Measurements from ENCODE around the gene KIT.

GRCh38 chr4:54708339-54709279, 50.9 kb downstream of the KIT start:
- TF ChIP-seq ATF2 (IDR thresholded peaks at IDR 0.05; ENCODE audit: low read length) (no peak), MAX (IDR thresholded peaks at IDR 0.05; ENCODE audit: low read depth, low read length) (no peak), CTCF (IDR thresholded peaks at IDR 0.05 in 2 of 3, conservative IDR thresholded peaks at IDR 0.05 in 1 of 3; ENCODE audit: control insufficient read depth in 2 of 3, extremely low read depth in 1 of 3, insufficient read depth in 1 of 3, low read depth in 3 of 3, low read length in 3 of 3) (no peak), WRNIP1 (IDR thresholded peaks at IDR 0.05; ENCODE audit: borderline replicate concordance, low read depth, low read length) (no peak), BHLHE40 (IDR thresholded peaks at IDR 0.05; ENCODE audit: borderline replicate concordance in 1 of 2, low read depth in 2 of 2, low read length in 1 of 2) (no peak), TARDBP (IDR thresholded peaks at IDR 0.05; ENCODE audit: borderline replicate concordance) (no peak), E4F1 (IDR thresholded peaks at IDR 0.05; ENCODE audit: borderline replicate concordance, partially characterized antibody) (no peak), HCFC1 (IDR thresholded peaks at IDR 0.05; ENCODE audit: low read length) (no peak), CEBPB (IDR thresholded peaks at IDR 0.05; ENCODE audit: borderline replicate concordance in 1 of 2, low read depth in 2 of 2, low read length in 2 of 2) (no peak), YY1 (IDR thresholded peaks at IDR 0.05; ENCODE audit: low read depth, low read length) (no peak), CHD4 (IDR thresholded peaks at IDR 0.05) (no peak), POLR2A (IDR thresholded peaks at IDR 0.05; ENCODE audit: low read depth, low read length) (no peak), EZH2 (IDR thresholded peaks at IDR 0.05; ENCODE audit: borderline replicate concordance, control insufficient read depth, low read depth, low read length) (no peak), ETV6 (conservative IDR thresholded peaks at IDR 0.05 in 1 of 2, IDR thresholded peaks at IDR 0.05 in 1 of 2; ENCODE audit: borderline replicate concordance in 1 of 2, low read depth in 1 of 2) (no peak)

Data from GM12878 (cell line).